Measurements from ENCODE around the gene S100A2. TPM values are rescaled to one million over a fixed set of nuclear protein-coding genes. Genes with fewer than 3 reads are reported as not detected.

Gene S100A2
- total and polyA plus RNA-seq, 9 donors, result 1.4 to 5.0 (median 1.8) TPM

GRCh38 chr1:153610811-153611301 lies 45.2 kb upstream of the S100A2 start:
- no peaks in the 10 kb centered on the region for H3K27me3 ChIP-seq (ENCODE audit: control insufficient read depth, insufficient read depth, low read length)
- H3K36me3 ChIP-seq (ENCODE audit: control insufficient read depth, insufficient read depth, low read length), result peaks cover 13% of the 10 kb centered on the region
- WGBS (ENCODE audit: insufficient coverage), result 76% methylated on average over 5 of the region's 7 CpGs
- DNase-seq, result no peak
- H3K4me3 ChIP-seq (ENCODE audit: low read length), result no peak overlapping the region
- no peaks in the 10 kb centered on the region for H3K9me3 ChIP-seq (replicated peaks; ENCODE audit: control insufficient read depth, low read depth, low read length)
- peaks cover 51% of the 10 kb centered on the region for H3K4me1 ChIP-seq (ENCODE audit: control insufficient read depth, insufficient read depth, low read length)
- no peak overlapping the region for H3K27ac ChIP-seq (ENCODE audit: low read length)

- H3K36me3 ChIP-seq (ENCODE audit: control insufficient read depth, insufficient read depth, low read length), result peaks cover 15% of the 10 kb centered on the region
- DNase-seq, result no peak
- no peak overlapping the region for H3K4me3 ChIP-seq (ENCODE audit: low read length)
- H3K4me1 ChIP-seq (ENCODE audit: control insufficient read depth, insufficient read depth, low read length), result peaks cover 51% of the 10 kb centered on the region
- no peaks in the 10 kb centered on the region for H3K27me3 ChIP-seq (ENCODE audit: control insufficient read depth, insufficient read depth, low read length)
- H3K27ac ChIP-seq (ENCODE audit: low read length), result peak overlapping the region; percentile 24
- 50% methylated on average over 1 of the region's 4 CpGs for WGBS (ENCODE audit: insufficient coverage)
- no peaks in the 10 kb centered on the region for H3K9me3 ChIP-seq (replicated peaks; ENCODE audit: control insufficient read depth, low read depth, low read length)
Observed at GRCh38 chr1:153610334-153610733, 44.7 kb upstream of the S100A2 start.

GRCh38 chr1:153609585-153609907 lies 43.9 kb upstream of the S100A2 start:
- 64% methylated on average over 2 of the region's 6 CpGs for WGBS (ENCODE audit: insufficient coverage)
- Histone ChIP-seq H3K9me3 (replicated peaks; ENCODE audit: control insufficient read depth, low read depth, low read length) (no peaks in the 10 kb centered on the region), H3K4me1 (ENCODE audit: control insufficient read depth, insufficient read depth, low read length) (peaks cover 51% of the 10 kb centered on the region), H3K4me3 (ENCODE audit: low read length) (no peak overlapping the region), H3K27ac (ENCODE audit: low read length) (peak overlapping the region; percentile 88), H3K36me3 (ENCODE audit: control insufficient read depth, insufficient read depth, low read length) (peaks cover 15% of the 10 kb centered on the region), H3K27me3 (ENCODE audit: control insufficient read depth, insufficient read depth, low read length) (no peaks in the 10 kb centered on the region)
- no peak for DNase-seq

GRCh38 chr1:153608742-153609584 lies 43.3 kb upstream of the S100A2 start:
- peaks cover 15% of the 10 kb centered on the region for H3K36me3 ChIP-seq (ENCODE audit: control insufficient read depth, insufficient read depth, low read length)
- no peaks in the 10 kb centered on the region for H3K27me3 ChIP-seq (ENCODE audit: control insufficient read depth, insufficient read depth, low read length)
- H3K4me1 ChIP-seq (ENCODE audit: control insufficient read depth, insufficient read depth, low read length), result peaks cover 51% of the 10 kb centered on the region
- no peaks in the 10 kb centered on the region for H3K9me3 ChIP-seq (replicated peaks; ENCODE audit: control insufficient read depth, low read depth, low read length)
- peak overlapping the region; percentile 25 for H3K4me3 ChIP-seq (ENCODE audit: low read length)
- 56% methylated on average over 14 of the region's 19 CpGs for WGBS (ENCODE audit: insufficient coverage)
- peak overlapping the region; percentile 88 for H3K27ac ChIP-seq (ENCODE audit: low read length)
- DNase-seq, result peak; percentile 54

- Histone ChIP-seq H3K9me3 (replicated peaks; ENCODE audit: control insufficient read depth, low read depth, low read length) (no peaks in the 10 kb centered on the region), H3K4me3 (ENCODE audit: low read length) (peak overlapping the region; percentile 25), H3K27me3 (ENCODE audit: control insufficient read depth, insufficient read depth, low read length) (no peaks in the 10 kb centered on the region), H3K4me1 (ENCODE audit: control insufficient read depth, insufficient read depth, low read length) (peaks cover 48% of the 10 kb centered on the region), H3K36me3 (ENCODE audit: control insufficient read depth, insufficient read depth, low read length) (peaks cover 15% of the 10 kb centered on the region), H3K27ac (ENCODE audit: low read length) (peak overlapping the region; percentile 88)
- DNase-seq, result no peak
- no CpG with 5 or more reads among the region's 7 CpGs for WGBS (ENCODE audit: insufficient coverage)
Observed at GRCh38 chr1:153608089-153608682, 42.5 kb upstream of the S100A2 start.

- WGBS (ENCODE audit: insufficient coverage), result 99% methylated on average over 8 of the region's 8 CpGs
- no peaks in the 10 kb centered on the region for H3K9me3 ChIP-seq (replicated peaks; ENCODE audit: control insufficient read depth, low read depth, low read length)
- no peak overlapping the region for H3K4me3 ChIP-seq (ENCODE audit: low read length)
- H3K4me1 ChIP-seq (ENCODE audit: control insufficient read depth, insufficient read depth, low read length), result peaks cover 40% of the 10 kb centered on the region
- no peaks in the 10 kb centered on the region for H3K27me3 ChIP-seq (ENCODE audit: control insufficient read depth, insufficient read depth, low read length)
- H3K36me3 ChIP-seq (ENCODE audit: control insufficient read depth, insufficient read depth, low read length), result peaks cover 15% of the 10 kb centered on the region
- no peak for DNase-seq
- no peak overlapping the region for H3K27ac ChIP-seq (ENCODE audit: low read length)
Observed at GRCh38 chr1:153607381-153607780, 41.7 kb upstream of the S100A2 start.

- Histone ChIP-seq H3K36me3 (ENCODE audit: control insufficient read depth, insufficient read depth, low read length) (peaks cover 15% of the 10 kb centered on the region), H3K27me3 (ENCODE audit: control insufficient read depth, insufficient read depth, low read length) (no peaks in the 10 kb centered on the region), H3K27ac (ENCODE audit: low read length) (no peak overlapping the region), H3K4me1 (ENCODE audit: control insufficient read depth, insufficient read depth, low read length) (peaks cover 33% of the 10 kb centered on the region), H3K9me3 (replicated peaks; ENCODE audit: control insufficient read depth, low read depth, low read length) (no peaks in the 10 kb centered on the region), H3K4me3 (ENCODE audit: low read length) (no peak overlapping the region)
- no CpG with 5 or more reads among the region's 11 CpGs for WGBS (ENCODE audit: insufficient coverage)
- DNase-seq, result no peak
Observed at GRCh38 chr1:153606194-153606593, 40.5 kb upstream of the S100A2 start.

- no peaks in the 10 kb centered on the region for H3K27me3 ChIP-seq (ENCODE audit: control insufficient read depth, insufficient read depth, low read length)
- no CpG with 5 or more reads among the region's 6 CpGs for WGBS (ENCODE audit: insufficient coverage)
- no peak for DNase-seq
Observed at GRCh38 chr1:153602749-153603148, 37.1 kb upstream of the S100A2 start.

GRCh38 chr1:153599847-153600246 lies 34.2 kb upstream of the S100A2 start:
- Histone ChIP-seq H3K27ac (ENCODE audit: low read length) (no peak overlapping the region), H3K4me1 (ENCODE audit: control insufficient read depth, insufficient read depth, low read length) (peaks cover 8% of the 10 kb centered on the region), H3K9me3 (replicated peaks; ENCODE audit: control insufficient read depth, low read depth, low read length) (no peaks in the 10 kb centered on the region), H3K27me3 (ENCODE audit: control insufficient read depth, insufficient read depth, low read length) (no peaks in the 10 kb centered on the region), H3K4me3 (ENCODE audit: low read length) (no peak overlapping the region), H3K36me3 (ENCODE audit: control insufficient read depth, insufficient read depth, low read length) (no peaks in the 10 kb centered on the region)
- no peak for DNase-seq
- WGBS (ENCODE audit: insufficient coverage), result 100% methylated on average over 2 of the region's 7 CpGs

More at GRCh38 chr1:153602749-153603148, 37.1 kb upstream of the S100A2 start:
- Histone ChIP-seq H3K4me3 (ENCODE audit: low read length) (no peak overlapping the region), H3K27ac (ENCODE audit: low read length) (no peak overlapping the region), H3K9me3 (replicated peaks; ENCODE audit: control insufficient read depth, low read depth, low read length) (no peaks in the 10 kb centered on the region), H3K36me3 (ENCODE audit: control insufficient read depth, insufficient read depth, low read length) (peaks cover 13% of the 10 kb centered on the region), H3K4me1 (ENCODE audit: control insufficient read depth, insufficient read depth, low read length) (peaks cover 11% of the 10 kb centered on the region)

GRCh38 chr1:153598309-153599172 lies 32.9 kb upstream of the S100A2 start:
- DNase-seq, result peak; percentile 81
- Histone ChIP-seq H3K36me3 (ENCODE audit: control insufficient read depth, insufficient read depth, low read length) (no peaks in the 10 kb centered on the region), H3K4me1 (ENCODE audit: control insufficient read depth, insufficient read depth, low read length) (peaks cover 8% of the 10 kb centered on the region), H3K27me3 (ENCODE audit: control insufficient read depth, insufficient read depth, low read length) (no peaks in the 10 kb centered on the region), H3K27ac (ENCODE audit: low read length) (peak overlapping the region; percentile 65), H3K9me3 (replicated peaks; ENCODE audit: control insufficient read depth, low read depth, low read length) (no peaks in the 10 kb centered on the region), H3K4me3 (ENCODE audit: low read length) (no peak overlapping the region)
- WGBS (ENCODE audit: insufficient coverage), result 49% methylated on average over 4 of the region's 7 CpGs
